ENCODE results near the gene CCM2. TPM values are rescaled to one million over a fixed set of nuclear protein-coding genes. Genes with fewer than 3 reads are reported as not detected.

The CCM2 gene
- total RNA-seq, 2 experiments from 2014 or later = 72.3 to 77.5 TPM

- H3K4me3 Mint-ChIP-seq = no peak overlapping the region
- no peak for TF ChIP-seq CTCF (IDR thresholded peaks at IDR 0.05)
- peaks cover 13% of the 10 kb centered on the region for H3K4me1 Mint-ChIP-seq (ENCODE audit: low read depth)
- ChIA-PET POLR2A (interaction anchor here (0.8 to 3.0 kb wide), 4 partner anchors 11 to 275 kb away, joined by 3 to 19 read pairs (median 3); partner anchors contain the start of gene TBRG4), CTCF (interaction anchor here (0.7 to 6.3 kb wide), 2 partner anchors 12 to 151 kb away, joined by 3 to 41 read pairs; no protein-coding TSS in a partner anchor)
- ATAC-seq (no peak), DNase-seq (no peak)
- intact Hi-C loops (cut with micrococcal nuclease) = no loop called here
- H3K27me3 Mint-ChIP-seq = no peaks in the 10 kb centered on the region
- no peaks in the 10 kb centered on the region for H3K9me3 Mint-ChIP-seq
- no peak overlapping the region for H3K27ac Mint-ChIP-seq
- H3K36me3 Mint-ChIP-seq (ENCODE audit: low read depth) = no peaks in the 10 kb centered on the region
These were observed 124.1 kb downstream of the CCM2 start for GRCh38 chr7:45123913-45124710.

- POLR2A ChIA-PET = interaction anchor here (0.5 to 0.8 kb wide), 3 partner anchors 10 to 16 kb away, joined by 3 read pairs; partner anchors contain the start of gene TBRG4
- ATAC-seq = no peak
- H3K27ac Mint-ChIP-seq = no peak overlapping the region
These were observed 125.3 kb downstream of the CCM2 start for GRCh38 chr7:45125193-45125904.

More at GRCh38 chr7:45125193-45125904, 125.3 kb downstream of the CCM2 start:
- H3K36me3 Mint-ChIP-seq (ENCODE audit: low read depth) = no peaks in the 10 kb centered on the region
- CTCF ChIA-PET = interaction anchor here (6.3 kb wide), 1 partner anchor 11 kb away, joined by 41 read pairs; no protein-coding TSS in a partner anchor
- peaks cover 13% of the 10 kb centered on the region for H3K4me1 Mint-ChIP-seq (ENCODE audit: low read depth)
- H3K27me3 Mint-ChIP-seq = no peaks in the 10 kb centered on the region
- H3K4me3 Mint-ChIP-seq = no peak overlapping the region
- TF ChIP-seq CTCF (IDR thresholded peaks at IDR 0.05) = no peak
- H3K9me3 Mint-ChIP-seq = no peaks in the 10 kb centered on the region
- intact Hi-C loops (cut with micrococcal nuclease) = no loop called here
- DNase-seq = no peak

Other genes starting within 250 kb of the CCM2 start
- gene PPIA, start 203.5 kb upstream of the CCM2 start, total RNA-seq = 1,000 to 10,000 TPM; 2,824 to 2,882 TPM
- 100 to 1,000 TPM; 242 to 271 TPM for gene H2AZ2, start 152.1 kb upstream of the CCM2 start, total RNA-seq
- 10 to 100 TPM; 20.5 to 21.0 TPM for gene PURB, start 114.7 kb upstream of the CCM2 start, total RNA-seq
- gene MYO1G, start 21.2 kb upstream of the CCM2 start, total RNA-seq = 100 to 1,000 TPM; 399 to 403 TPM
- under 1 TPM; 0.31 to 0.50 TPM for gene NACAD, start 88.8 kb downstream of the CCM2 start, total RNA-seq
- 100 to 1,000 TPM; 197 TPM for gene TBRG4, start 111.5 kb downstream of the CCM2 start, total RNA-seq
- not detected for gene RAMP3, start 157.6 kb downstream of the CCM2 start, total RNA-seq

Measured in activated CD8-positive, alpha-beta T cell treated with anti-CD3 and anti-CD28 coated beads for 36 hours (primary cell).